Esophagus squamous epithelium (tissue), 4 donors: ENCODE results near the gene FRMPD4.

Source experiments
- CTCF ChIP-seq, 6 experiments: fragments of 450-650 bp in 4 of 6; fragments of 200-600 bp in 2 of 6; sonication (generic) in 2 of 6; IDR thresholded peaks; one replicate each; pipeline ENCODE4 v1.5.1; 2016 to 2019; ENCODE audit warnings: antibody characterized with exemption in 6 of 6, mild to moderate bottlenecking in 4 of 6, moderate library complexity in 4 of 6
- POLR2A ChIP-seq, 4 donors: fragments of 450-650 bp; IDR thresholded peaks; one replicate each; pipeline ENCODE4 v1.6.1; 2017; ENCODE audit warnings: antibody characterized with exemption in 4 of 4, mild to moderate bottlenecking in 4 of 4, moderate library complexity in 3 of 4

- no peak for TF ChIP-seq CTCF (IDR thresholded peaks at IDR 0.05)
- no peak for TF ChIP-seq POLR2A (IDR thresholded peaks at IDR 0.05)
Measured at GRCh38 chrX:12446342-12447075, 308.2 kb downstream of the FRMPD4 start.
